SHP77 (cell line): ENCODE results near the gene LRMDA.

Experiments used
- DNase-seq, 2 experiments: peaks; one replicate each; lab custom pipeline; 2025; lab: John Stamatoyannopoulos, UW

Gene LRMDA

GRCh38 chr10:75662715-75663114 lies 231.3 kb downstream of the LRMDA start:
- no peak for DNase-seq

GRCh38 chr10:75663947-75664664 lies 232.7 kb downstream of the LRMDA start:
- DNase-seq: no peak

GRCh38 chr10:75664968-75665367 lies 233.5 kb downstream of the LRMDA start:
- DNase-seq: no peak

GRCh38 chr10:75665707-75666106 lies 234.3 kb downstream of the LRMDA start:
- no peak for DNase-seq

- DNase-seq: no peak
Measured at GRCh38 chr10:75672111-75672671, 240.8 kb downstream of the LRMDA start.

GRCh38 chr10:75672842-75673241 lies 241.4 kb downstream of the LRMDA start:
- no peak for DNase-seq

- DNase-seq: no peak
Measured at GRCh38 chr10:75677541-75677940, 246.1 kb downstream of the LRMDA start.

GRCh38 chr10:75678527-75678926 lies 247.1 kb downstream of the LRMDA start:
- no peak for DNase-seq

- no peak for DNase-seq
Measured at GRCh38 chr10:75679536-75679935, 248.1 kb downstream of the LRMDA start.

GRCh38 chr10:75681334-75681733 lies 249.9 kb downstream of the LRMDA start:
- DNase-seq: no peak

GRCh38 chr10:75682649-75683557 lies 251.5 kb downstream of the LRMDA start:
- no peak for DNase-seq

- DNase-seq: no peak
Measured at GRCh38 chr10:75685187-75685586, 253.8 kb downstream of the LRMDA start.

- DNase-seq: no peak
Measured at GRCh38 chr10:75688506-75689300, 257.3 kb downstream of the LRMDA start.

GRCh38 chr10:75693489-75693888 lies 262.1 kb downstream of the LRMDA start:
- DNase-seq: no peak

GRCh38 chr10:75694269-75694668 lies 262.8 kb downstream of the LRMDA start:
- DNase-seq: no peak

- DNase-seq: no peak
Measured at GRCh38 chr10:75694790-75695189, 263.4 kb downstream of the LRMDA start.

GRCh38 chr10:75695994-75696393 lies 264.6 kb downstream of the LRMDA start:
- no peak for DNase-seq

GRCh38 chr10:75696536-75696935 lies 265.1 kb downstream of the LRMDA start:
- no peak for DNase-seq

GRCh38 chr10:75703191-75703854 lies 271.9 kb downstream of the LRMDA start:
- no peak for DNase-seq

- DNase-seq: no peak
Measured at GRCh38 chr10:75705426-75705825, 274.0 kb downstream of the LRMDA start.

- DNase-seq: no peak
Measured at GRCh38 chr10:75707080-75707840, 275.8 kb downstream of the LRMDA start.
